Measurements from ENCODE around the gene SYPL1.

SYPL1 gene

GRCh38 chr7:106119719-106120118, 7.6 kb upstream of the SYPL1 start:
- TF ChIP-seq NFIC (IDR thresholded peaks at IDR 0.05) (no peak), TAF1 (IDR thresholded peaks at IDR 0.05; ENCODE audit: low read depth) (no peak), YY1 (IDR thresholded peaks at IDR 0.05; ENCODE audit: low read depth) (no peak), CEBPB (IDR thresholded peaks at IDR 0.05) (no peak), USF1 (IDR thresholded peaks at IDR 0.05) (no peak), EP300 (IDR thresholded peaks at IDR 0.05; ENCODE audit: borderline replicate concordance) (no peak), ZBTB7A (IDR thresholded peaks at IDR 0.05; ENCODE audit: low read depth) (no peak), RAD21 (IDR thresholded peaks at IDR 0.05; ENCODE audit: low read depth) (no peak), TEAD4 (IDR thresholded peaks at IDR 0.05) (no peak), TCF12 (IDR thresholded peaks at IDR 0.05; ENCODE audit: low read depth) (no peak), CREB1 (IDR thresholded peaks at IDR 0.05; ENCODE audit: low read depth) (no peak), EGR1 (IDR thresholded peaks at IDR 0.05) (no peak), MAX (IDR thresholded peaks at IDR 0.05) (no peak), REST (IDR thresholded peaks at IDR 0.05; ENCODE audit: low read depth) (no peak), FOXM1 (IDR thresholded peaks at IDR 0.05; ENCODE audit: borderline replicate concordance, low read depth) (no peak)

GRCh38 chr7:106117786-106118544, 5.9 kb upstream of the SYPL1 start:
- TF ChIP-seq TEAD4 (IDR thresholded peaks at IDR 0.05) (no peak), TAF1 (IDR thresholded peaks at IDR 0.05; ENCODE audit: low read depth) (no peak), TCF12 (IDR thresholded peaks at IDR 0.05; ENCODE audit: low read depth) (no peak), REST (IDR thresholded peaks at IDR 0.05; ENCODE audit: low read depth) (no peak), MAX (IDR thresholded peaks at IDR 0.05) (no peak)

- no peak for TF ChIP-seq YY1 (IDR thresholded peaks at IDR 0.05; ENCODE audit: low read depth)
- TF ChIP-seq CREB1 (IDR thresholded peaks at IDR 0.05; ENCODE audit: low read depth) = no peak
Observed at GRCh38 chr7:106116161-106116704, 4.1 kb upstream of the SYPL1 start.

GRCh38 chr7:106114716-106115383, 2.7 kb upstream of the SYPL1 start:
- TF ChIP-seq EGR1 (IDR thresholded peaks at IDR 0.05) (no peak), MAX (IDR thresholded peaks at IDR 0.05) (no peak), FOXM1 (IDR thresholded peaks at IDR 0.05; ENCODE audit: borderline replicate concordance, low read depth) (no peak), TEAD4 (IDR thresholded peaks at IDR 0.05) (no peak), REST (IDR thresholded peaks at IDR 0.05; ENCODE audit: low read depth) (no peak), EP300 (IDR thresholded peaks at IDR 0.05; ENCODE audit: borderline replicate concordance) (no peak), YY1 (IDR thresholded peaks at IDR 0.05; ENCODE audit: low read depth) (no peak), TCF12 (IDR thresholded peaks at IDR 0.05; ENCODE audit: low read depth) (no peak)

Data from Ishikawa (cell line).